AG09309 (cell line): Measurements from ENCODE around the gene HIPK1.

Experiments used
- DNase-seq: peaks from one replicate; pipeline ENCODE4 v3.0.0-alpha.2; 2010; ENCODE audit warnings: low read depth
- H3K4me3 ChIP-seq: 2 replicates; pipeline ENCODE4 v1.5.1; 2011; ENCODE audit warnings: mild to moderate bottlenecking, low read depth, low read length, moderate library complexity; ENCODE audit not compliant: control insufficient read depth
- TF ChIP-seq, protein P1 (sequence below): IDR thresholded peaks from 2 replicates; pipeline ENCODE4 v1.5.1; 2011; ENCODE audit warnings: mild to moderate bottlenecking, low read depth, low read length, inconsistent platforms; ENCODE audit not compliant: insufficient read depth, control insufficient read depth; ENCODE audit errors: missing control alignments

HIPK1 gene

DNA sequence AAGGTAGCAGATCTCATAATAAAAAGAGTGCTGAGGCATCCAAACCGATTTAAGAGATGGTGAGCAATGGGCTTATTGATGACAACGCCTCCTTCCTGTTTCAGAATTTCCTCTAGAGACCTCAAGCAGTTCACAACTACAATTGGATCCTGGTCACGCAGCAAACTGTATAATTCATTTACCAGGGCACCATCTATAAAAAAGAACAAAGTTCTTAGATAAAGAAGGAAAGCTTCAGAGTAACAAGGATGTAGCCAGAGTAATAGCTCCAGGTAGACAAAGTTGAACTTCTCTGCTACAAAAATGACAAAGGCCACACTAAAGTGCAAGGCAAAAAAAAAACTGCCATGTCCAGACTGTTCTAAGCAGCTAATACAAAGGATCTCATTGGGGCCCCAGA lies 27.9 kb upstream of the HIPK1 start:
- DNase-seq, result no peak
- TF ChIP-seq, protein P1, sequence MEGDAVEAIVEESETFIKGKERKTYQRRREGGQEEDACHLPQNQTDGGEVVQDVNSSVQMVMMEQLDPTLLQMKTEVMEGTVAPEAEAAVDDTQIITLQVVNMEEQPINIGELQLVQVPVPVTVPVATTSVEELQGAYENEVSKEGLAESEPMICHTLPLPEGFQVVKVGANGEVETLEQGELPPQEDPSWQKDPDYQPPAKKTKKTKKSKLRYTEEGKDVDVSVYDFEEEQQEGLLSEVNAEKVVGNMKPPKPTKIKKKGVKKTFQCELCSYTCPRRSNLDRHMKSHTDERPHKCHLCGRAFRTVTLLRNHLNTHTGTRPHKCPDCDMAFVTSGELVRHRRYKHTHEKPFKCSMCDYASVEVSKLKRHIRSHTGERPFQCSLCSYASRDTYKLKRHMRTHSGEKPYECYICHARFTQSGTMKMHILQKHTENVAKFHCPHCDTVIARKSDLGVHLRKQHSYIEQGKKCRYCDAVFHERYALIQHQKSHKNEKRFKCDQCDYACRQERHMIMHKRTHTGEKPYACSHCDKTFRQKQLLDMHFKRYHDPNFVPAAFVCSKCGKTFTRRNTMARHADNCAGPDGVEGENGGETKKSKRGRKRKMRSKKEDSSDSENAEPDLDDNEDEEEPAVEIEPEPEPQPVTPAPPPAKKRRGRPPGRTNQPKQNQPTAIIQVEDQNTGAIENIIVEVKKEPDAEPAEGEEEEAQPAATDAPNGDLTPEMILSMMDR, result no peak

DNA sequence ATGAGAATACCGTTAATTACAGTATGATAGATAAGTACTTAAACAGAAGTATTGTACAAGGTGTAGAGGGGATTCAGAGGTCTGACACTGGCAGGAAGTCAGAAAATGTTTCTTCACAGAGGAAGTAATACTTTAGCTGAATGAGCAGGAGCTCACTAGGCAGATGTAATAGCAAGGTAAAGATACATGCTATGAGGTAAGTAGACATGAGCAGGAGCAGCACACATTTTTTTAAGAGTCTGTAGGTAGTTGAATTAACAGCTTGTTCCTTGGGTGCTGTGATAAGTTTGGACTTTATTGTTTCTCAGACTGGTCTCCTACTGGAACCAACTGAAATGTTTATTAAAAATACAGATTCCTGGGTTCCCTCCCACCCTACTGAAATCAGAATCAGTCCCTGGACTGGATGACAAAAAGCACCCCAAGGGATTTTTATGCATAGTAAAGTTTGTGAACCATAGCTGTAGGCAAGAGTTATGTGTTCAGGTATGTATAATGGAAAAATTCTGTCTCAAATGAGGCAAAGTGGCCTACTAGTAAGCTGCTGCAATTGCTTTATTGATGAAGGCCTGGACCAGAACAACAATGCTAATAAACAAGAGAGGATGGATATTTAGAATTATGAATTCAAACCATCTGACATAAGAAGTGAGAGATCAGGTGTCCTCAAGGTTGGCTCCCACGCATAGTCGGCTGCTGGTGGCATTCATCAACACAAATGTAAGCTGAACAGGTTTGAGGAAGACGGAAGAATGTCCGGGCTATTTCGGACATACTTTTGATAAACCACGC lies 25.4 kb upstream of the HIPK1 start:
- peak overlapping the region; percentile 97 for H3K4me3 ChIP-seq
- TF ChIP-seq, protein P1, result no peak
- no peak for DNase-seq

More for the DNA sequence above, 27.9 kb upstream of the HIPK1 start:
- H3K4me3 ChIP-seq, result no peak overlapping the region

DNA sequence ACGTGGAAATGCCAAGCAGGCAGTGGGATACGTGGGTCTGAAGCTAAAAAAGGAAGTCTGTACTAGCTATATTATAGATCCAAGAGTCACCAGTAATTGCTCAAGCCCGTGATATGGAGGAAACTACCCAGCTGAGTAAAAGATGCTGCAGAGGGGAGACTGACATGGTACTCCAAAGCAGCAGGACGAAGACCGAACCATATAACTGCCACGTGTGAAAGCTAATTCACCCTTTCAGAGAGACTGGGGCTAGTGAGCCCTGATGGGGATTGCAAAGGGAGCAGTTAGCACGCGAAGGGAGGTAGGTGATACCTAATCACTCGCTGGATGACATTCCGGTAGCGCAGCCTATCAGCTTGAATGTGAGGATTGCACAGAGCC lies 24.8 kb upstream of the HIPK1 start:
- peak overlapping the region; percentile 97 for H3K4me3 ChIP-seq
- no peak for DNase-seq
- TF ChIP-seq, protein P1, result no peak

DNA sequence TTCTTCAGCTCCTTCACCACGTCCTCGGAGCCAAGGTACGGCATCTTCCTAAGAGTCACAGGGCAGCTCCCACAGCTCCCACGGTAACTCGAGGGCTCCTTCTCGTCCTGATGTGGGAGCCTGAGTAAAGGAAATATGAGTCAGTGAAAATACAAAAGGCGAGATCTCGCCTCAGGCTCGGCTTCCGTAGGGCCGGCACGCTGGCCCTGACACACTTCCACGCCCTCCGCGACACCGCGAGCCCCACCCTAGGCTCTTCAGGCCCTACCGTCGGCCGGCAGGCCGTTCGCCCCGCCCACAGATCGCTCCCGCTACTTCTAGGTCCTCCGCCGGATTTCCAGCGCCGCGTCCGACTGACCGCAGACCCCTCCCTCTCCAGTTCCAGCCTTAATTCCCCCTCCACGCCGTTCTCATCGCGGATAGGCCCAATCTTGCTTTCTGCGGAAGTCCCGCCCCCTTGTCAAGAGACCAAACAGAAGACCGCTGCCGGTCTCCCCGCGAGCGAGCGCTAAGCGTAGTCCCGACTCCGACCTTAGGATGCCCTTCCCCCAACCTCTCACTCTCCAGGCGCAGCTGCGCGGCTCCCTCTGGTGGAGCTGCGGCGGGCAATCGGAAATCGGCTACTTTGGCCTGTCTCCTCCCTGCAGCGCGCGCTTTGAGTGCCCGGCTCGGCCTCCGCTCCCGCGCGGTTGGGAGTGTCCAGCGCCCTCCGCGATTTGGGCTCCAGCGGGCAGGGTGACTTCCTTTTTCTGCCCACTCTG lies 24.3 kb upstream of the HIPK1 start, which contains the start of the genes AP4B1 and DCLRE1B:
TSS of gene AP4B1 (minus strand) at position 126 of the 761 bp plus-strand sequence. CDS start at position 44, 82 bp downstream.
TSS of gene DCLRE1B (plus strand) at position 653 of the 761 bp plus-strand sequence. CDS start 261 bp downstream, outside the sequence.
- peak; percentile 99 for DNase-seq
- TF ChIP-seq, protein P1, result peak; percentile 88
- peak within 1 kb of the TSS; percentile 97 for H3K4me3 ChIP-seq

DNA sequence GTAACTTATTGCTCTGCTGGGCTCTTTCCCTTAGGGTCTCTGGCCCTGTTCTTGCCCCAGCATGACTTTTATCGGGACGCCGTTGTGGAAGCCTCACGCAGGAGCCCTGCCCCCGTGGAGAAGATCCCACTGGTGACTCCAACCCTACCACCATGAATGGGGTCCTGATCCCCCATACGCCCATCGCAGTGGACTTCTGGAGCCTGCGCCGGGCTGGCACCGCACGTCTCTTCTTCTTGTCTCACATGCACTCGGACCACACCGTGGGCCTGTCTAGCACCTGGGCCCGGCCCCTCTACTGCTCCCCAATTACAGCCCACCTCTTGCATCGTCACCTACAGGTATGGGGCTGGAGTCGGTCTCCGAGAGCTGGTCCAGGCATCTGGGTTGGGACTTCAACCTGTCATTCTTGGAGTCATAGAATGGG lies 23.7 kb upstream of the HIPK1 start:
- DNase-seq, result no peak
- TF ChIP-seq, protein P1, result no peak
- peak overlapping the region; percentile 97 for H3K4me3 ChIP-seq

DNA sequence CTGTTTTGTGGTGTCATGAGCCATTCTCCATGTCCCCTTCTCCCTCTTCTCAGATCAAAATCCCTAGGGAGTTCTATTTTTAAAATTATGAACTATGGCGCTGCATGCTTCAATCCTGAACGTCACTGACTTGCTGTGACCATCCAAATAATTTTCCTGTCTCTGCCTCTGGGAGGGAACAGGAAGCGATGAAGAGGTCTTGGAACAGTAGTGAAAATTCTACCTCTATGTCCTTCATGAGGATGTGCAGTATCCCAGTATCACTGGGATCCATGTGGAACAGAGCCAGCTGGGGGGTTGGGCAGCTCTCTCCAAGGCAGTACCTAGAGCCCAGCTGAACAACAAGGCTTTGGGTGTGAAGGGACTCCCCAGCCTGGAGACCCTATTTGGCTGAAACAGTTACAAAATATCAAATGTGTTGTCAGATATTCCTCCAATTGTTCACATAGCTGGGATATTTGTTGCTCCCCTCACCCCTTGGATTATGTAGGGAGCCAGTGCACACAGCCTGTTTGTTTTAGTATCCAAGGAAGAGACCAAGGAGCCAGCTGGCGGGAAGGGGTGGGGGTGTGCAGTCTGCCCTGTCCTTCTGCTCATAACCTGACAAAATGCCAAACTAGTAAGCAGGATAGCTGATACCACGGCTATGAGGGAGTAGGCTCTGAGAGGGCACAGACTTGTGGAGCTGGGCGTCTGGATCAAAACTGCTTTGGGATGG lies 16.4 kb upstream of the HIPK1 start:
- TF ChIP-seq, protein P1, result no peak
- no peak for DNase-seq
- no peak overlapping the region for H3K4me3 ChIP-seq
